Measurements from ENCODE around the gene DCBLD2.

DNA sequence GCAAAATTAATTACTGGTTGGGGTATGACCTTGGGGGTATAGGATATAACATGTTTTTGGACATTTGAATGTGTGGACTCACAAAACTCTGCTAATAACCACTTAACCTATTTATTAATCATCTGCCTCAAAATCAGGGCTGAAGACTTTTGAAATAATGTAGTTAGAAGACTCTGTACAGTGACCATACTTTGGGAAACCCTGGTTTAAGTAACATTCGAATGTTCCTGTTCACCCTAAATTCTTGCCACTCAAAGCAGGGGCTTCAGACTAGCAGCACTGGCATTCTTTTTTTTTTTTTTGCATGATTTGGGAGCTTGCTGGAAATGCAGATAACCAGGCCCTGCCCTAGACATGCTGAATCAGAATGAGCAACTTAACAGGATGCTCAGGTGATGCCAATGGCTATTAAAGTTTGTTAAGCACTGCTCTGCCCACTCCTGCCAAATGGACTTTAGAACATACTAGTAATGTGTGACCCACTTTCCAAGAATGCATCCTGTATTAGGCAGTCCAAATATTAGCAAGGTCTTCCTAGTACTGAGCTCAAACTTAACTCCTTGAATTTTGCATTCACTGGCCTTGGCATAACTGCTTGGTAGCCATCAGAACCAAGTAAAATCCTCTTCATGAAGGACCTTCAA, 151.1 kb downstream of the DCBLD2 start:
- TF ChIP-seq, protein P1, sequence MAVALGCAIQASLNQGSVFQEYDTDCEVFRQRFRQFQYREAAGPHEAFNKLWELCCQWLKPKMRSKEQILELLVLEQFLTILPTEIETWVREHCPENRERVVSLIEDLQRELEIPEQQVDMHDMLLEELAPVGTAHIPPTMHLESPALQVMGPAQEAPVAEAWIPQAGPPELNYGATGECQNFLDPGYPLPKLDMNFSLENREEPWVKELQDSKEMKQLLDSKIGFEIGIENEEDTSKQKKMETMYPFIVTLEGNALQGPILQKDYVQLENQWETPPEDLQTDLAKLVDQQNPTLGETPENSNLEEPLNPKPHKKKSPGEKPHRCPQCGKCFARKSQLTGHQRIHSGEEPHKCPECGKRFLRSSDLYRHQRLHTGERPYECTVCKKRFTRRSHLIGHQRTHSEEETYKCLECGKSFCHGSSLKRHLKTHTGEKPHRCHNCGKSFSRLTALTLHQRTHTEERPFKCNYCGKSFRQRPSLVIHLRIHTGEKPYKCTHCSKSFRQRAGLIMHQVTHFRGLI (CRISPR knock-in tag; IDR thresholded peaks at IDR 0.05), result no peak
- TF ChIP-seq NR2C1 (IDR thresholded peaks at IDR 0.05), result no peak
- no peak for TF ChIP-seq NR2C1 (tag; IDR thresholded peaks at IDR 0.05)
- no peak for TF ChIP-seq PURB (CRISPR knock-in tag; IDR thresholded peaks at IDR 0.05; ENCODE audit: low read depth)
- TF ChIP-seq POLR2A (conservative IDR thresholded peaks at IDR 0.05), result no peak
- TF ChIP-seq ZNF274 (IDR thresholded peaks at IDR 0.05; ENCODE audit: borderline replicate concordance, low read depth, low read length), result no peak
- TF ChIP-seq, protein P2, sequence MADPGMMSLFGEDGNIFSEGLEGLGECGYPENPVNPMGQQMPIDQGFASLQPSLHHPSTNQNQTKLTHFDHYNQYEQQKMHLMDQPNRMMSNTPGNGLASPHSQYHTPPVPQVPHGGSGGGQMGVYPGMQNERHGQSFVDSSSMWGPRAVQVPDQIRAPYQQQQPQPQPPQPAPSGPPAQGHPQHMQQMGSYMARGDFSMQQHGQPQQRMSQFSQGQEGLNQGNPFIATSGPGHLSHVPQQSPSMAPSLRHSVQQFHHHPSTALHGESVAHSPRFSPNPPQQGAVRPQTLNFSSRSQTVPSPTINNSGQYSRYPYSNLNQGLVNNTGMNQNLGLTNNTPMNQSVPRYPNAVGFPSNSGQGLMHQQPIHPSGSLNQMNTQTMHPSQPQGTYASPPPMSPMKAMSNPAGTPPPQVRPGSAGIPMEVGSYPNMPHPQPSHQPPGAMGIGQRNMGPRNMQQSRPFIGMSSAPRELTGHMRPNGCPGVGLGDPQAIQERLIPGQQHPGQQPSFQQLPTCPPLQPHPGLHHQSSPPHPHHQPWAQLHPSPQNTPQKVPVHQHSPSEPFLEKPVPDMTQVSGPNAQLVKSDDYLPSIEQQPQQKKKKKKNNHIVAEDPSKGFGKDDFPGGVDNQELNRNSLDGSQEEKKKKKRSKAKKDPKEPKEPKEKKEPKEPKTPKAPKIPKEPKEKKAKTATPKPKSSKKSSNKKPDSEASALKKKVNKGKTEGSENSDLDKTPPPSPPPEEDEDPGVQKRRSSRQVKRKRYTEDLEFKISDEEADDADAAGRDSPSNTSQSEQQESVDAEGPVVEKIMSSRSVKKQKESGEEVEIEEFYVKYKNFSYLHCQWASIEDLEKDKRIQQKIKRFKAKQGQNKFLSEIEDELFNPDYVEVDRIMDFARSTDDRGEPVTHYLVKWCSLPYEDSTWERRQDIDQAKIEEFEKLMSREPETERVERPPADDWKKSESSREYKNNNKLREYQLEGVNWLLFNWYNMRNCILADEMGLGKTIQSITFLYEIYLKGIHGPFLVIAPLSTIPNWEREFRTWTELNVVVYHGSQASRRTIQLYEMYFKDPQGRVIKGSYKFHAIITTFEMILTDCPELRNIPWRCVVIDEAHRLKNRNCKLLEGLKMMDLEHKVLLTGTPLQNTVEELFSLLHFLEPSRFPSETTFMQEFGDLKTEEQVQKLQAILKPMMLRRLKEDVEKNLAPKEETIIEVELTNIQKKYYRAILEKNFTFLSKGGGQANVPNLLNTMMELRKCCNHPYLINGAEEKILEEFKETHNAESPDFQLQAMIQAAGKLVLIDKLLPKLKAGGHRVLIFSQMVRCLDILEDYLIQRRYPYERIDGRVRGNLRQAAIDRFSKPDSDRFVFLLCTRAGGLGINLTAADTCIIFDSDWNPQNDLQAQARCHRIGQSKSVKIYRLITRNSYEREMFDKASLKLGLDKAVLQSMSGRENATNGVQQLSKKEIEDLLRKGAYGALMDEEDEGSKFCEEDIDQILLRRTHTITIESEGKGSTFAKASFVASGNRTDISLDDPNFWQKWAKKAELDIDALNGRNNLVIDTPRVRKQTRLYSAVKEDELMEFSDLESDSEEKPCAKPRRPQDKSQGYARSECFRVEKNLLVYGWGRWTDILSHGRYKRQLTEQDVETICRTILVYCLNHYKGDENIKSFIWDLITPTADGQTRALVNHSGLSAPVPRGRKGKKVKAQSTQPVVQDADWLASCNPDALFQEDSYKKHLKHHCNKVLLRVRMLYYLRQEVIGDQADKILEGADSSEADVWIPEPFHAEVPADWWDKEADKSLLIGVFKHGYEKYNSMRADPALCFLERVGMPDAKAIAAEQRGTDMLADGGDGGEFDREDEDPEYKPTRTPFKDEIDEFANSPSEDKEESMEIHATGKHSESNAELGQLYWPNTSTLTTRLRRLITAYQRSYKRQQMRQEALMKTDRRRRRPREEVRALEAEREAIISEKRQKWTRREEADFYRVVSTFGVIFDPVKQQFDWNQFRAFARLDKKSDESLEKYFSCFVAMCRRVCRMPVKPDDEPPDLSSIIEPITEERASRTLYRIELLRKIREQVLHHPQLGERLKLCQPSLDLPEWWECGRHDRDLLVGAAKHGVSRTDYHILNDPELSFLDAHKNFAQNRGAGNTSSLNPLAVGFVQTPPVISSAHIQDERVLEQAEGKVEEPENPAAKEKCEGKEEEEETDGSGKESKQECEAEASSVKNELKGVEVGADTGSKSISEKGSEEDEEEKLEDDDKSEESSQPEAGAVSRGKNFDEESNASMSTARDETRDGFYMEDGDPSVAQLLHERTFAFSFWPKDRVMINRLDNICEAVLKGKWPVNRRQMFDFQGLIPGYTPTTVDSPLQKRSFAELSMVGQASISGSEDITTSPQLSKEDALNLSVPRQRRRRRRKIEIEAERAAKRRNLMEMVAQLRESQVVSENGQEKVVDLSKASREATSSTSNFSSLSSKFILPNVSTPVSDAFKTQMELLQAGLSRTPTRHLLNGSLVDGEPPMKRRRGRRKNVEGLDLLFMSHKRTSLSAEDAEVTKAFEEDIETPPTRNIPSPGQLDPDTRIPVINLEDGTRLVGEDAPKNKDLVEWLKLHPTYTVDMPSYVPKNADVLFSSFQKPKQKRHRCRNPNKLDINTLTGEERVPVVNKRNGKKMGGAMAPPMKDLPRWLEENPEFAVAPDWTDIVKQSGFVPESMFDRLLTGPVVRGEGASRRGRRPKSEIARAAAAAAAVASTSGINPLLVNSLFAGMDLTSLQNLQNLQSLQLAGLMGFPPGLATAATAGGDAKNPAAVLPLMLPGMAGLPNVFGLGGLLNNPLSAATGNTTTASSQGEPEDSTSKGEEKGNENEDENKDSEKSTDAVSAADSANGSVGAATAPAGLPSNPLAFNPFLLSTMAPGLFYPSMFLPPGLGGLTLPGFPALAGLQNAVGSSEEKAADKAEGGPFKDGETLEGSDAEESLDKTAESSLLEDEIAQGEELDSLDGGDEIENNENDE (IDR thresholded peaks at IDR 0.05; ENCODE audit: low read depth, low read length), result no peak
- no peak for TF ChIP-seq RFX5 (IDR thresholded peaks at IDR 0.05; ENCODE audit: low read depth, low read length)
- no peak for TF ChIP-seq MEIS2 (IDR thresholded peaks at IDR 0.05; ENCODE audit: partially characterized antibody)
- no peak for TF ChIP-seq MXI1 (IDR thresholded peaks at IDR 0.05; ENCODE audit: low read depth, low read length)
- no peak for TF ChIP-seq MAZ (CRISPR knock-in tag; conservative IDR thresholded peaks at IDR 0.05 in 1 of 2, IDR thresholded peaks at IDR 0.05 in 1 of 2)
- no peak for TF ChIP-seq EZH2 (IDR thresholded peaks at IDR 0.05; ENCODE audit: borderline replicate concordance, low read depth, low read length)
